HepG2 (cell line): Measurements from ENCODE around the gene CLRN2. TPM values are rescaled to one million over a fixed set of nuclear protein-coding genes. Genes with fewer than 3 reads are reported as not detected.
A peak's percentile ranks its signal among the peaks of the same experiment; 100 is the strongest.

Experiments used
- ATAC-seq: fragments of 200-7000 bp; cut with Tn5 transposase; 3 replicates; pipeline ENCODE4 v1.9.1; 2020; ENCODE audit warnings: mild to moderate bottlenecking, moderate library complexity
- BruUV-seq: library from RNA; stranded (reverse); fragments of 400-500 nt; replicated peaks from 2 replicates; lab custom pipeline; 2021; lab: Mats Ljungman, UMichigan
- CTCF ChIA-PET: fragments of 300-600 bp; formaldehyde crosslinking; extraction: SDS; loops from one replicate; lab custom pipeline; 2021; ENCODE audit warnings: low total read pairs, inconsistent platforms, low intra/inter-chr PET ratio; lab: Yijun Ruan, JAX
- POLR2A ChIA-PET: fragments of 350-600 bp; sonication (Branson Sonifier 250); formaldehyde crosslinking; loops from one replicate; lab custom pipeline; 2020; ENCODE audit warnings: antibody characterized with exemption, inconsistent platforms; lab: Yijun Ruan, JAX
- DNase-seq: peaks from one replicate; pipeline ENCODE4 v3.0.0-alpha.2; 2015; ENCODE audit warnings: low spot score
- FAIRE-seq: peaks from 3 replicates; lab custom pipeline; 2011; peaks lifted over from hg19 to GRCh38; lab: Jason Lieb, UNC
- H2AFZ ChIP-seq: one replicate; pipeline ENCODE4 v1.6.1; 2011; ENCODE audit warnings: low read length, inconsistent platforms
- H3K27ac ChIP-seq: fragments of 300-600 bp; 3 replicates; pipeline ENCODE4 v1.8.0; 2011; ENCODE audit warnings: mixed run types, mild to moderate bottlenecking, mixed read lengths, low read length, inconsistent platforms; ENCODE audit not compliant: insufficient read depth; ENCODE audit errors: extremely low read length
- H3K27me3 ChIP-seq, 2 experiments: fragments of 200-600 bp in 1 of 2; 2 replicates in 1 of 2; 3 replicates in 1 of 2; pipeline versions ENCODE4 v1.6.0 to v1.8.0; 2011; ENCODE audit warnings: low read length in 2 of 2, mild to moderate bottlenecking in 2 of 2, moderate library complexity in 2 of 2, inconsistent platforms in 1 of 2; ENCODE audit not compliant: insufficient read depth in 2 of 2, control insufficient read depth in 1 of 2
- H3K36me3 ChIP-seq, 2 experiments: fragments of 200-600 bp in 1 of 2; replicated peaks in 1 of 2; 2 replicates in 1 of 2; 3 replicates in 1 of 2; pipeline versions ENCODE4 v1.5.1 to v1.8.0; 2011; ENCODE audit warnings: low read length in 2 of 2, inconsistent platforms in 1 of 2; ENCODE audit not compliant: insufficient read depth in 2 of 2, control insufficient read depth in 1 of 2
- H3K4me1 ChIP-seq: 2 replicates; pipeline ENCODE4 v1.5.1; 2012; ENCODE audit warnings: low read length, inconsistent platforms; ENCODE audit not compliant: insufficient read depth
- H3K4me2 ChIP-seq: 2 replicates; pipeline ENCODE4 v1.6.0; 2011; ENCODE audit warnings: low read depth, low read length, inconsistent platforms
- H3K4me3 ChIP-seq, 3 experiments: fragments of 200-600 bp in 1 of 3; sonication (generic), shearing (Covaris generic) in 1 of 3; replicated peaks in 1 of 3; 2 replicates each; pipeline ENCODE4 v1.5.1; 2011 to 2016; ENCODE audit warnings: low read length in 3 of 3, inconsistent platforms in 2 of 3, low read depth in 2 of 3, mild to moderate bottlenecking in 2 of 3, control low read depth in 1 of 3, mixed read lengths in 1 of 3; ENCODE audit not compliant: insufficient read depth in 1 of 3
- H3K79me2 ChIP-seq: one replicate; pipeline ENCODE4 v1.6.1; 2011; ENCODE audit warnings: low read length, inconsistent platforms; ENCODE audit not compliant: insufficient read depth
- H3K9ac ChIP-seq: 2 replicates; pipeline ENCODE4 v1.6.0; 2011; ENCODE audit warnings: mild to moderate bottlenecking, low read depth, low read length, inconsistent platforms; ENCODE audit not compliant: insufficient read depth
- H3K9me3 ChIP-seq: 2 replicates; pipeline ENCODE4 v1.5.1; 2012; ENCODE audit warnings: mild to moderate bottlenecking, low read length
- H4K20me1 ChIP-seq: 2 replicates; pipeline ENCODE4 v1.6.0; 2011; ENCODE audit warnings: inconsistent platforms, mild to moderate bottlenecking, low read length, moderate library complexity; ENCODE audit not compliant: insufficient read depth
- ARID2 ChIP-seq: sonication (generic); formaldehyde crosslinking; IDR thresholded peaks from 2 replicates; pipeline ENCODE4 v1.8.1; 2022; ENCODE audit warnings: mild to moderate bottlenecking, missing genetic modification reagents, borderline replicate concordance
- CHCHD3 ChIP-seq: sonication (generic); formaldehyde crosslinking; IDR thresholded peaks from 2 replicates; pipeline ENCODE4 v1.8.0; 2022; ENCODE audit warnings: mild to moderate bottlenecking, missing genetic modification reagents, moderate library complexity
- MBD4 ChIP-seq: IDR thresholded peaks from 2 replicates; pipeline ENCODE4 v1.6.1; 2012; ENCODE audit warnings: low read length, inconsistent platforms, borderline replicate concordance
- TBL1XR1 ChIP-seq: fragments of 150-350 bp; IDR thresholded peaks from 2 replicates; pipeline ENCODE4 v1.6.1; 2014; ENCODE audit warnings: borderline replicate concordance, low read length; ENCODE audit not compliant: partially characterized antibody
- ZBTB1 ChIP-seq: sonication (generic); formaldehyde crosslinking; IDR thresholded peaks from 2 replicates; pipeline ENCODE4 v1.4.0; 2020; ENCODE audit warnings: missing genetic modification reagents, borderline replicate concordance
- ZNF616 ChIP-seq: sonication (generic); formaldehyde crosslinking; IDR thresholded peaks from 2 replicates; pipeline ENCODE4 v1.5.0; 2020; ENCODE audit warnings: low read depth, mild to moderate bottlenecking, missing genetic modification reagents
- ZNF660 ChIP-seq: sonication (generic); formaldehyde crosslinking; IDR thresholded peaks from 2 replicates; pipeline ENCODE4 v1.5.1; 2020; ENCODE audit warnings: mild to moderate bottlenecking, low read depth, missing genetic modification reagents, borderline replicate concordance
- WGBS: methylation state at CpG from one replicate; pipeline ENCODE4 v1.1.6; 2017; ENCODE audit warnings: low lambda C conversion rate; 5-methylcytosine and 5-hydroxymethylcytosine counted together
- in situ Hi-C: cut with HindIII; loops from 2 replicates; pipeline ENCODE4 v1.10.0; 2017; ENCODE audit warnings: low pct_unique_long_range_greater_than_20kb; ENCODE audit not compliant: extremely low pct_ligation_motif_present
- intact Hi-C: fragments of 100-400 bp; cut with micrococcal nuclease; formaldehyde crosslinking; loops from one replicate; pipeline ENCODE4 v1.10.0; 2022; ENCODE audit not compliant: unreplicated experiment
- polyA plus RNA-seq, 8 experiments: library from polyadenylated mRNA; depleted of rRNA in 3 of 8; stranded (reverse) in 7 of 8; unstranded in 1 of 8; fragments of >200 nt; fragmentation: Illumina TruSeq in 4 of 8; extraction: Trizol in 4 of 8; gene quantifications; 2 replicates each; pipeline versions ENCODE4 v1.2.1 to v1.2.3, GENCODE V29; 2011 to 2016; ENCODE audit warnings: low read depth in 4 of 8, missing spikeins in 1 of 8, mixed read lengths in 1 of 8; ENCODE audit not compliant: insufficient read depth in 1 of 8
- total RNA-seq, 5 experiments: library from RNA; depleted of rRNA; stranded (reverse); fragments of >200 nt; fragmentation: Illumina TruSeq; extraction: Trizol; gene quantifications; 2 replicates each; pipeline ENCODE4 v1.2.3, GENCODE V29; 2016; ENCODE audit warnings: low read depth in 1 of 5
- TF ChIP-seq, protein P1 (sequence below): sonication (generic); formaldehyde crosslinking; IDR thresholded peaks from 2 replicates; pipeline ENCODE4 v1.5.1; 2020; ENCODE audit warnings: missing genetic modification reagents, mild to moderate bottlenecking, borderline replicate concordance
- TF ChIP-seq, protein P2 (sequence below), 2 experiments: sonication (generic) in 1 of 2; formaldehyde crosslinking in 1 of 2; IDR thresholded peaks; 2 replicates each; pipeline versions ENCODE4 v1.4.0 to v1.6.1; 2016 to 2020; ENCODE audit warnings: borderline replicate concordance in 1 of 2, low read depth in 1 of 2, mild to moderate bottlenecking in 1 of 2, missing genetic modification reagents in 1 of 2
- TF ChIP-seq, protein P3 (sequence below): sonication (generic); formaldehyde crosslinking; IDR thresholded peaks from 2 replicates; pipeline ENCODE4 v1.4.0; 2020; ENCODE audit warnings: missing genetic modification reagents, borderline replicate concordance

CLRN2 gene
- total and polyA plus RNA-seq, 2 of the 13 experiments (the other 11 are each of a cell fraction or from before 2014, with no cell fraction given): not detected

DNA sequence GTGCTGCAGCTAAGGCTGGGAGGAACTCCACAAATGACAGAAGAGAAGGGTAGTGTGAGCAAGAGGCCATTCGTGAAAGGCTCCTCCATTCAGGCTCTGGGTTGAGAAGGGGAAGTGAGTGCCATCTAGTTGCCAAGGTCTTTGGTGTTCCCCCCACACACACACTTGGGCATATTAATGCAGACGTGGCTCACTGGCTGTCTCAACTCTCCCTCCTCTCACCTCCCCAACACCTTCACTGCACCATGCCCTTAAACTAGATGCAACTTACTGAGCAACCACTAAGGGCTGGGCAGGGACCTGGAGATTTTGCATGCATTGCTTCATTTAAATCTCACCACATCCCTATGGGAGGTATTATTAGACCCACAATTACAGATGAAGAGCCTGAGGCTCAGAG, 8.7 kb downstream of the CLRN2 start:
- Histone ChIP-seq H2AFZ (no peak overlapping the region), H3K27ac (no peak overlapping the region), H3K4me1 (peaks cover 12% of the 10 kb centered on the region), H3K4me3 (no peak overlapping the region), H4K20me1 (no peaks in the 10 kb centered on the region), H3K36me3 (no peaks in the 10 kb centered on the region), H3K27me3 (no peaks in the 10 kb centered on the region), H3K4me2 (no peak overlapping the region), H3K79me2 (no peaks in the 10 kb centered on the region), H3K9me3 (no peaks in the 10 kb centered on the region), H3K9ac (no peak overlapping the region)
- FAIRE-seq (no peak), DNase-seq (no peak), ATAC-seq (peak; percentile 43; the same call in 2 of the 3 replicates)
- 0% methylated on average over 1 of the region's 2 CpGs for WGBS
- BruUV-seq: no TSS peak
- intact Hi-C loops (no loop called here), in situ Hi-C loops (no loop called here)
- no peak for TF ChIP-seq CHCHD3
- no peak for TF ChIP-seq MBD4
- TF ChIP-seq ZNF616 (CRISPR knock-in tag): no peak
- TF ChIP-seq, protein P1, sequence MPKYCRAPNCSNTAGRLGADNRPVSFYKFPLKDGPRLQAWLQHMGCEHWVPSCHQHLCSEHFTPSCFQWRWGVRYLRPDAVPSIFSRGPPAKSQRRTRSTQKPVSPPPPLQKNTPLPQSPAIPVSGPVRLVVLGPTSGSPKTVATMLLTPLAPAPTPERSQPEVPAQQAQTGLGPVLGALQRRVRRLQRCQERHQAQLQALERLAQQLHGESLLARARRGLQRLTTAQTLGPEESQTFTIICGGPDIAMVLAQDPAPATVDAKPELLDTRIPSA (CRISPR knock-in tag): no peak
- POLR2A ChIA-PET: no interaction called here
- CTCF ChIA-PET: no interaction called here

DNA sequence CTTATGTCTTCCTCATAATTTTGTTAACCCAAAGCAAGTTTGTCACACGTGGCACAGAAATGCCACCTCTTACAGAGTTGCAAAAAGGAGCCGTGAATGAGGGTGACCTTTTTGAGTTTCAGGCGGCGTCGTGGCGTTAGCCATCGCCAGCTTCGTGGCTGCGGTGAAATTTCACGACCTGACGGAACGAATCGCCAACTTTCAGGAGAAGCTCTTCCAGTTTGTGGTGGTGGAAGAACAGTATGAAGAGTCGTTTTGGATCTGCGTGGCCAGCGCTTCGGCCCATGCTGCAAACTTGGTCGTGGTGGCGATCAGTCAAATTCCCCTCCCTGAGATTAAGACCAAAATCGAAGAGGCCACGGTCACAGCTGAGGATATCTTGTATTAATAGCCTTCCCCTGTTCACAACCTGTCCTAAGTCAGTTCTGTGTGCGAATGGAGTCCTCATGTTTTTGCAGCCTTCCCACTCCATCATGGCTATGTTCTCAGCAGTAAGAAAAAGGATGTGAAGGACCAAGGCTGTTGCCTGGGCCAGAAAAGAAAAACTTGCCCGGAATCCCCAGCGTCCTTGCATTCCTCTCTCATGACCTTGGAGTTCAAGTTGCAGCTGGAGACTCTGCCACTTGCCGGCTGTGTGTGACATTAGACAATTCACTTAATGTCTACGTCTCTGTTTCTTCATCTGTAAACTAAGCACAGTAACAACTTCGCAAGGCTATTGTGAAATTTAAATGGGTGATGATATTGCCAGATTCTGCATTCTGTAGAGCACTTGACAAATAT, 11.9 kb downstream of the CLRN2 start:
- CTCF ChIA-PET: no interaction called here
- ATAC-seq (no peak), FAIRE-seq (no peak), DNase-seq (no peak)
- Histone ChIP-seq H3K79me2 (no peaks in the 10 kb centered on the region), H3K9me3 (no peaks in the 10 kb centered on the region), H4K20me1 (no peaks in the 10 kb centered on the region), H3K27ac (no peak overlapping the region), H3K27me3 (no peaks in the 10 kb centered on the region), H3K36me3 (no peaks in the 10 kb centered on the region), H3K9ac (no peak overlapping the region), H2AFZ (no peak overlapping the region), H3K4me3 (no peak overlapping the region), H3K4me1 (peaks cover 42% of the 10 kb centered on the region), H3K4me2 (no peak overlapping the region; the same call in 1 of the 2 replicates)
- no TSS peak for BruUV-seq
- intact Hi-C loops: no loop called here
- in situ Hi-C loops: no loop called here
- POLR2A ChIA-PET: no interaction called here
- WGBS: 60% methylated on average over 27 of the region's 27 CpGs
- TF ChIP-seq, protein P2, sequence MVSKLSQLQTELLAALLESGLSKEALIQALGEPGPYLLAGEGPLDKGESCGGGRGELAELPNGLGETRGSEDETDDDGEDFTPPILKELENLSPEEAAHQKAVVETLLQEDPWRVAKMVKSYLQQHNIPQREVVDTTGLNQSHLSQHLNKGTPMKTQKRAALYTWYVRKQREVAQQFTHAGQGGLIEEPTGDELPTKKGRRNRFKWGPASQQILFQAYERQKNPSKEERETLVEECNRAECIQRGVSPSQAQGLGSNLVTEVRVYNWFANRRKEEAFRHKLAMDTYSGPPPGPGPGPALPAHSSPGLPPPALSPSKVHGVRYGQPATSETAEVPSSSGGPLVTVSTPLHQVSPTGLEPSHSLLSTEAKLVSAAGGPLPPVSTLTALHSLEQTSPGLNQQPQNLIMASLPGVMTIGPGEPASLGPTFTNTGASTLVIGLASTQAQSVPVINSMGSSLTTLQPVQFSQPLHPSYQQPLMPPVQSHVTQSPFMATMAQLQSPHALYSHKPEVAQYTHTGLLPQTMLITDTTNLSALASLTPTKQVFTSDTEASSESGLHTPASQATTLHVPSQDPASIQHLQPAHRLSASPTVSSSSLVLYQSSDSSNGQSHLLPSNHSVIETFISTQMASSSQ (IDR thresholded peaks at IDR 0.05; ENCODE audit: low read depth): no peak
- TF ChIP-seq, protein P2 (CRISPR knock-in tag; IDR thresholded peaks at IDR 0.05; ENCODE audit: borderline replicate concordance): no peak
- TF ChIP-seq ZNF660 (CRISPR knock-in tag) (no peak), ARID2 (no peak), ZBTB1 (CRISPR knock-in tag) (no peak), TBL1XR1 (no peak)
- TF ChIP-seq, protein P3, sequence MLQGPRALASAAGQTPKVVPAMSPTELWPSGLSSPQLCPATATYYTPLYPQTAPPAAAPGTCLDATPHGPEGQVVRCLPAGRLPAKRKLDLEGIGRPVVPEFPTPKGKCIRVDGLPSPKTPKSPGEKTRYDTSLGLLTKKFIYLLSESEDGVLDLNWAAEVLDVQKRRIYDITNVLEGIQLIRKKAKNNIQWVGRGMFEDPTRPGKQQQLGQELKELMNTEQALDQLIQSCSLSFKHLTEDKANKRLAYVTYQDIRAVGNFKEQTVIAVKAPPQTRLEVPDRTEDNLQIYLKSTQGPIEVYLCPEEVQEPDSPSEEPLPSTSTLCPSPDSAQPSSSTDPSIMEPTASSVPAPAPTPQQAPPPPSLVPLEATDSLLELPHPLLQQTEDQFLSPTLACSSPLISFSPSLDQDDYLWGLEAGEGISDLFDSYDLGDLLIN (CRISPR knock-in tag): no peak
